Erythroblast (primary cell): ENCODE results near the gene NDUFAB1.

Source experiments
- GATA1 ChIP-seq: IDR thresholded peaks from 2 replicates; pipeline ENCODE4 v1.6.1; 2011; ENCODE audit warnings: low read depth, mild to moderate bottlenecking, control low read depth, low read length, moderate library complexity
- POLR2A ChIP-seq: IDR thresholded peaks from 2 replicates; pipeline ENCODE4 v1.6.1; 2011; ENCODE audit warnings: mild to moderate bottlenecking, low read length

- no peak for TF ChIP-seq POLR2A
- TF ChIP-seq GATA1 = no peak
Observed at GRCh38 chr16:23577493-23577892, 18.6 kb downstream of the NDUFAB1 start.
